MM.1S (cell line): ENCODE results near the gene MTCH1.

Experiments used
- CTCF ChIP-seq: fragments of 300-600 bp; sonication (generic); IDR thresholded peaks from 2 replicates; pipeline ENCODE4 v1.5.1; 2016; ENCODE audit warnings: antibody characterized with exemption, low read length, mixed read lengths
- EZH2 ChIP-seq: fragments of 300-600 bp; sonication (generic); optimal IDR thresholded peaks from 2 replicates; pipeline ENCODE3; 2017; ENCODE audit warnings: low read depth, mild to moderate bottlenecking, antibody characterized with exemption, low read length, mixed read lengths
- EZH2phosphoT487 ChIP-seq: fragments of 300-600 bp; sonication (generic); IDR thresholded peaks from 2 replicates; pipeline ENCODE4 v1.6.1; 2018; ENCODE audit warnings: antibody characterized with exemption, low read length

- TF ChIP-seq EZH2phosphoT487 (no peak), CTCF (no peak), EZH2 (no peak)
Measured at GRCh38 chr6:36956446-36956820, 29.6 kb downstream of the MTCH1 start.
